Measurements from ENCODE around the gene RNF224. TPM values are rescaled to one million over a fixed set of nuclear protein-coding genes. Genes with fewer than 3 reads are reported as not detected.

RNF224 gene
- total and polyA plus RNA-seq, 10 of the 15 experiments (the other 5 are each of a cell fraction or from before 2014, with no cell fraction given), result not detected

DNA sequence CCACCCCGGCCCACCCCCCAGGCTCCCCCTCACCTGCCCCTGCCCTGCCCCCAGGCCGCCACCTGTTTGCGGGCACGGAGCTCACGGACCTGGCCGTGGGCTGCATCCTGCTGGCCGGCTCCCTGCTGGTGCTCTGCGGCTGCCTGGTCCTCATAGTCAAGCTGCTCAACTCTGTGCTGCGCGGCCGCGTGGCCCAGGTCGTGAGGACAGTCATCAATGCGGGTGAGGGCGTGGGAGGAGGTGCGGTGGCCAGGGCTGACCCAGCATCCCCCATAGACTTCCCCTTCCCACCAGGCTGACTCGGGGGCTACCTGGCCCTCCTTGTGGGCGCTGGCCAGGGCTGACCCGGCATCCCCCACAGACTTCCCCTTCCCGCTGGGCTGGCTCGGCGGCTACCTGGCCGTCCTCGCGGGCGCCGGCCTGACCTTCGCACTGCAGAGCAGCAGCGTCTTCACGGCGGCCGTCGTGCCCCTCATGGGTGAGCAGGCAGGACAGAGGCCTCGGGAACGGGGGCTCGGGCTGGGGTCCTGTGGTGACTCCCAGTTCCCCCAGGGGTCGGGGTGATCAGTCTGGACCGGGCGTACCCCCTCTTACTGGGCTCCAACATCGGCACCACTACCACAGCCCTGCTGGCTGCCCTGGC, 6.9 kb downstream of the RNF224 start:
- Histone ChIP-seq H4K20me1 (ENCODE audit: control insufficient read depth, insufficient read depth) (no peaks in the 10 kb centered on the region), H3K9me3 (replicated peaks; ENCODE audit: control insufficient read depth, insufficient read depth, low read length) (no peaks in the 10 kb centered on the region), H3K79me2 (ENCODE audit: control insufficient read depth, insufficient read depth, low read length) (peaks cover 4% of the 10 kb centered on the region), H3K27me3 (replicated peaks in 1 of 2; ENCODE audit: control insufficient read depth in 2 of 2, insufficient read depth in 2 of 2, low read length in 1 of 2) (no peaks in the 10 kb centered on the region), H3K27ac (ENCODE audit: control insufficient read depth, insufficient read depth) (no peak overlapping the region), H3K4me2 (ENCODE audit: control insufficient read depth, insufficient read depth) (no peak overlapping the region), H3K36me3 (ENCODE audit: control insufficient read depth in 2 of 2, insufficient read depth in 2 of 2, low read length in 1 of 2) (no peaks in the 10 kb centered on the region), H3K9ac (ENCODE audit: control insufficient read depth, insufficient read depth, low read length) (no peak overlapping the region), H2AFZ (ENCODE audit: control insufficient read depth, low read depth, low read length) (no peak overlapping the region), H3K4me1 (ENCODE audit: control insufficient read depth, insufficient read depth, low read length) (peaks cover 25% of the 10 kb centered on the region), H3K4me3 (no peak overlapping the region)
- no TSS peak for BruUV-seq (replicated peaks)
- no peak for FAIRE-seq
- TF ChIP-seq FOXM1 (IDR thresholded peaks at IDR 0.05; ENCODE audit: low read depth, low read length) (no peak), ZNF384 (IDR thresholded peaks at IDR 0.05; ENCODE audit: borderline replicate concordance, low read depth, low read length) (no peak), ZNF622 (IDR thresholded peaks at IDR 0.05) (no peak), NFYB (IDR thresholded peaks at IDR 0.05; ENCODE audit: insufficient read depth, low read depth, low read length) (no peak), POLR2AphosphoS5 (IDR thresholded peaks at IDR 0.05; ENCODE audit: low read length) (no peak), ZNF274 (IDR thresholded peaks at IDR 0.05; ENCODE audit: insufficient read depth, insufficient read length) (no peak), EED (IDR thresholded peaks at IDR 0.05; ENCODE audit: low read depth) (no peak), RFX5 (IDR thresholded peaks at IDR 0.05; ENCODE audit: low read depth, low read length) (no peak), NFXL1 (IDR thresholded peaks at IDR 0.05; ENCODE audit: borderline replicate concordance) (no peak)
- TF ChIP-seq, protein P1, sequence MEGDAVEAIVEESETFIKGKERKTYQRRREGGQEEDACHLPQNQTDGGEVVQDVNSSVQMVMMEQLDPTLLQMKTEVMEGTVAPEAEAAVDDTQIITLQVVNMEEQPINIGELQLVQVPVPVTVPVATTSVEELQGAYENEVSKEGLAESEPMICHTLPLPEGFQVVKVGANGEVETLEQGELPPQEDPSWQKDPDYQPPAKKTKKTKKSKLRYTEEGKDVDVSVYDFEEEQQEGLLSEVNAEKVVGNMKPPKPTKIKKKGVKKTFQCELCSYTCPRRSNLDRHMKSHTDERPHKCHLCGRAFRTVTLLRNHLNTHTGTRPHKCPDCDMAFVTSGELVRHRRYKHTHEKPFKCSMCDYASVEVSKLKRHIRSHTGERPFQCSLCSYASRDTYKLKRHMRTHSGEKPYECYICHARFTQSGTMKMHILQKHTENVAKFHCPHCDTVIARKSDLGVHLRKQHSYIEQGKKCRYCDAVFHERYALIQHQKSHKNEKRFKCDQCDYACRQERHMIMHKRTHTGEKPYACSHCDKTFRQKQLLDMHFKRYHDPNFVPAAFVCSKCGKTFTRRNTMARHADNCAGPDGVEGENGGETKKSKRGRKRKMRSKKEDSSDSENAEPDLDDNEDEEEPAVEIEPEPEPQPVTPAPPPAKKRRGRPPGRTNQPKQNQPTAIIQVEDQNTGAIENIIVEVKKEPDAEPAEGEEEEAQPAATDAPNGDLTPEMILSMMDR (IDR thresholded peaks at IDR 0.05 in 2 of 3, conservative IDR thresholded peaks at IDR 0.05 in 1 of 3; ENCODE audit: control insufficient read depth in 2 of 3, extremely low read depth in 1 of 3, insufficient read depth in 1 of 3, low read depth in 3 of 3, low read length in 3 of 3), result no peak
- TF ChIP-seq, protein P2, sequence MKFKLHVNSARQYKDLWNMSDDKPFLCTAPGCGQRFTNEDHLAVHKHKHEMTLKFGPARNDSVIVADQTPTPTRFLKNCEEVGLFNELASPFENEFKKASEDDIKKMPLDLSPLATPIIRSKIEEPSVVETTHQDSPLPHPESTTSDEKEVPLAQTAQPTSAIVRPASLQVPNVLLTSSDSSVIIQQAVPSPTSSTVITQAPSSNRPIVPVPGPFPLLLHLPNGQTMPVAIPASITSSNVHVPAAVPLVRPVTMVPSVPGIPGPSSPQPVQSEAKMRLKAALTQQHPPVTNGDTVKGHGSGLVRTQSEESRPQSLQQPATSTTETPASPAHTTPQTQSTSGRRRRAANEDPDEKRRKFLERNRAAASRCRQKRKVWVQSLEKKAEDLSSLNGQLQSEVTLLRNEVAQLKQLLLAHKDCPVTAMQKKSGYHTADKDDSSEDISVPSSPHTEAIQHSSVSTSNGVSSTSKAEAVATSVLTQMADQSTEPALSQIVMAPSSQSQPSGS (IDR thresholded peaks at IDR 0.05; ENCODE audit: low read length), result no peak
- TF ChIP-seq, protein P3, sequence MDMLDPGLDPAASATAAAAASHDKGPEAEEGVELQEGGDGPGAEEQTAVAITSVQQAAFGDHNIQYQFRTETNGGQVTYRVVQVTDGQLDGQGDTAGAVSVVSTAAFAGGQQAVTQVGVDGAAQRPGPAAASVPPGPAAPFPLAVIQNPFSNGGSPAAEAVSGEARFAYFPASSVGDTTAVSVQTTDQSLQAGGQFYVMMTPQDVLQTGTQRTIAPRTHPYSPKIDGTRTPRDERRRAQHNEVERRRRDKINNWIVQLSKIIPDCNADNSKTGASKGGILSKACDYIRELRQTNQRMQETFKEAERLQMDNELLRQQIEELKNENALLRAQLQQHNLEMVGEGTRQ (IDR thresholded peaks at IDR 0.05; ENCODE audit: borderline replicate concordance, low read depth, low read length), result no peak
- TF ChIP-seq, protein P4, sequence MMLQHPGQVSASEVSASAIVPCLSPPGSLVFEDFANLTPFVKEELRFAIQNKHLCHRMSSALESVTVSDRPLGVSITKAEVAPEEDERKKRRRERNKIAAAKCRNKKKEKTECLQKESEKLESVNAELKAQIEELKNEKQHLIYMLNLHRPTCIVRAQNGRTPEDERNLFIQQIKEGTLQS (IDR thresholded peaks at IDR 0.05; ENCODE audit: borderline replicate concordance, extremely low read depth, low read depth, low read length), result no peak
- ATAC-seq, result no peak
- SMC1A ChIA-PET (ENCODE audit: uncharacterized antibody, unreplicated experiment), result no interaction called here
- in situ Hi-C loops (cut with MboI) (no loop called here), intact Hi-C loops (cut with micrococcal nuclease; ENCODE audit: unreplicated experiment) (no loop called here)
- CTCF ChIA-PET, result interaction anchor here (1.2 to 1.3 kb wide), 2 partner anchors 116 to 138 kb away, joined by 3 to 4 read pairs; no protein-coding TSS in a partner anchor
- POLR2A ChIA-PET, result interaction anchor here (0.6 to 1.1 kb wide), 4 partner anchors 9 to 119 kb away, joined by 3 to 4 read pairs (median 3); partner anchors contain the start of genes CYSRT1 and TPRN
- WGBS (ENCODE audit: insufficient coverage, insufficient replicate concordance, low lambda C conversion rate, missing lambda C conversion rate), result 42% methylated on average over 36 of the region's 40 CpGs
- DNase-seq (ENCODE audit: low read depth, low spot score), result no peak
- RAD21 ChIA-PET (ENCODE audit: unreplicated experiment), result interaction anchor here (1.0 to 4.6 kb wide), 2 partner anchors 45 to 116 kb away, joined by 4 to 20 read pairs; partner anchors contain the start of genes ANAPC2 and SSNA1

Data from GM12878 (cell line).